Measurements from ENCODE around the gene MRFAP1L1.

The MRFAP1L1 gene

GRCh38 chr4:6731780-6732179 lies 22.1 kb upstream of the MRFAP1L1 start:
- Histone ChIP-seq H3K9ac (ENCODE audit: low read length) (no peak overlapping the region), H2AFZ (ENCODE audit: low read length) (no peak overlapping the region), H3K4me3 (ENCODE audit: low read depth, low read length, poor library complexity, severe bottlenecking) (no peak overlapping the region), H3K27me3 (ENCODE audit: insufficient read depth, low read length) (no peaks in the 10 kb centered on the region; the same call in 1 of the 2 replicates), H3K79me2 (ENCODE audit: insufficient read depth, low read length) (no peaks in the 10 kb centered on the region), H3K4me2 (ENCODE audit: low read length) (no peak overlapping the region), H3K27ac (ENCODE audit: low read depth, low read length, poor library complexity, severe bottlenecking) (no peak overlapping the region), H3K4me1 (ENCODE audit: insufficient read depth, low read length, severe bottlenecking) (no peaks in the 10 kb centered on the region), H3K9me2 (ENCODE audit: low read depth, low read length) (no peaks in the 10 kb centered on the region), H3K9me3 (ENCODE audit: low read length) (no peaks in the 10 kb centered on the region), H3F3A (ENCODE audit: insufficient read depth, low read length) (no peaks in the 10 kb centered on the region), H3K36me3 (ENCODE audit: insufficient read depth, low read length) (no peaks in the 10 kb centered on the region), H4K20me1 (ENCODE audit: insufficient read depth, low read length) (no peaks in the 10 kb centered on the region)
- TF ChIP-seq, protein P1, sequence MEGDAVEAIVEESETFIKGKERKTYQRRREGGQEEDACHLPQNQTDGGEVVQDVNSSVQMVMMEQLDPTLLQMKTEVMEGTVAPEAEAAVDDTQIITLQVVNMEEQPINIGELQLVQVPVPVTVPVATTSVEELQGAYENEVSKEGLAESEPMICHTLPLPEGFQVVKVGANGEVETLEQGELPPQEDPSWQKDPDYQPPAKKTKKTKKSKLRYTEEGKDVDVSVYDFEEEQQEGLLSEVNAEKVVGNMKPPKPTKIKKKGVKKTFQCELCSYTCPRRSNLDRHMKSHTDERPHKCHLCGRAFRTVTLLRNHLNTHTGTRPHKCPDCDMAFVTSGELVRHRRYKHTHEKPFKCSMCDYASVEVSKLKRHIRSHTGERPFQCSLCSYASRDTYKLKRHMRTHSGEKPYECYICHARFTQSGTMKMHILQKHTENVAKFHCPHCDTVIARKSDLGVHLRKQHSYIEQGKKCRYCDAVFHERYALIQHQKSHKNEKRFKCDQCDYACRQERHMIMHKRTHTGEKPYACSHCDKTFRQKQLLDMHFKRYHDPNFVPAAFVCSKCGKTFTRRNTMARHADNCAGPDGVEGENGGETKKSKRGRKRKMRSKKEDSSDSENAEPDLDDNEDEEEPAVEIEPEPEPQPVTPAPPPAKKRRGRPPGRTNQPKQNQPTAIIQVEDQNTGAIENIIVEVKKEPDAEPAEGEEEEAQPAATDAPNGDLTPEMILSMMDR (IDR thresholded peaks at IDR 0.05; ENCODE audit: low read length) = no peak
- no peak for TF ChIP-seq EZH2 (IDR thresholded peaks at IDR 0.05; ENCODE audit: borderline replicate concordance, low read length)

GRCh38 chr4:6731318-6731675 lies 21.6 kb upstream of the MRFAP1L1 start:
- Histone ChIP-seq H3K9me2 (ENCODE audit: low read depth, low read length) (no peaks in the 10 kb centered on the region), H3K4me1 (ENCODE audit: insufficient read depth, low read length, severe bottlenecking) (no peaks in the 10 kb centered on the region), H3K79me2 (ENCODE audit: insufficient read depth, low read length) (no peaks in the 10 kb centered on the region), H2AFZ (ENCODE audit: low read length) (no peak overlapping the region), H3K4me2 (ENCODE audit: low read length) (no peak overlapping the region), H3K9me3 (ENCODE audit: low read length) (no peaks in the 10 kb centered on the region), H4K20me1 (ENCODE audit: insufficient read depth, low read length) (no peaks in the 10 kb centered on the region), H3K36me3 (ENCODE audit: insufficient read depth, low read length) (no peaks in the 10 kb centered on the region), H3K27ac (ENCODE audit: low read depth, low read length, poor library complexity, severe bottlenecking) (no peak overlapping the region), H3K27me3 (ENCODE audit: insufficient read depth, low read length) (no peaks in the 10 kb centered on the region; the same call in 1 of the 2 replicates), H3K9ac (ENCODE audit: low read length) (no peak overlapping the region), H3K4me3 (ENCODE audit: low read depth, low read length, poor library complexity, severe bottlenecking) (no peak overlapping the region), H3F3A (ENCODE audit: insufficient read depth, low read length) (no peaks in the 10 kb centered on the region)
- TF ChIP-seq, protein P1 (IDR thresholded peaks at IDR 0.05; ENCODE audit: low read length) = no peak
- TF ChIP-seq EZH2 (IDR thresholded peaks at IDR 0.05; ENCODE audit: borderline replicate concordance, low read length) = no peak

- Histone ChIP-seq H4K20me1 (ENCODE audit: insufficient read depth, low read length) (no peaks in the 10 kb centered on the region), H3K4me1 (ENCODE audit: insufficient read depth, low read length, severe bottlenecking) (no peaks in the 10 kb centered on the region), H3K9me3 (ENCODE audit: low read length) (no peaks in the 10 kb centered on the region), H3K9ac (ENCODE audit: low read length) (no peak overlapping the region), H3K9me2 (ENCODE audit: low read depth, low read length) (no peaks in the 10 kb centered on the region), H3K36me3 (ENCODE audit: insufficient read depth, low read length) (no peaks in the 10 kb centered on the region), H3F3A (ENCODE audit: insufficient read depth, low read length) (no peaks in the 10 kb centered on the region), H3K27ac (ENCODE audit: low read depth, low read length, poor library complexity, severe bottlenecking) (no peak overlapping the region), H3K27me3 (ENCODE audit: insufficient read depth, low read length) (no peaks in the 10 kb centered on the region; the same call in 1 of the 2 replicates), H3K4me3 (ENCODE audit: low read depth, low read length, poor library complexity, severe bottlenecking) (no peak overlapping the region), H3K79me2 (ENCODE audit: insufficient read depth, low read length) (no peaks in the 10 kb centered on the region), H2AFZ (ENCODE audit: low read length) (no peak overlapping the region), H3K4me2 (ENCODE audit: low read length) (no peak overlapping the region)
- no peak for TF ChIP-seq EZH2 (IDR thresholded peaks at IDR 0.05; ENCODE audit: borderline replicate concordance, low read length)
- TF ChIP-seq, protein P1 (IDR thresholded peaks at IDR 0.05; ENCODE audit: low read length) = no peak
Observed at GRCh38 chr4:6730603-6731317, 21.1 kb upstream of the MRFAP1L1 start.

Data from OCI-LY1 (cell line).